Calu3 (cell line): Measurements from ENCODE around the gene TGFBR3. TPM values are rescaled to one million over a fixed set of nuclear protein-coding genes. Genes with fewer than 3 reads are reported as not detected.

Experiments
- BruUV-seq: library from RNA; stranded (reverse); fragments of 400-500 nt; replicated peaks from 2 replicates; lab custom pipeline; 2021; lab: Mats Ljungman, UMichigan
- CTCF ChIA-PET: fragments of 300-600 bp; sonication (Branson Sonifier 250); formaldehyde crosslinking; loops from one replicate; lab custom pipeline; 2022; ENCODE audit warnings: antibody characterized with exemption; lab: Charles Lee
- DNase-seq: peaks from one replicate; pipeline ENCODE4 v3.0.0; 2022
- H3K27ac Mint-ChIP-seq: one replicate; pipeline ENCODE4 v1.8.0; 2022; ENCODE audit warnings: mixed read lengths; ENCODE audit not compliant: unreplicated experiment
- H3K27me3 Mint-ChIP-seq: one replicate; pipeline ENCODE4 v1.8.0; 2022; ENCODE audit warnings: mixed read lengths; ENCODE audit not compliant: unreplicated experiment
- H3K36me3 Mint-ChIP-seq: one replicate; pipeline ENCODE4 v1.8.0; 2022; ENCODE audit warnings: mild to moderate bottlenecking, moderate library complexity, mixed read lengths; ENCODE audit not compliant: insufficient read depth, unreplicated experiment
- H3K4me1 Mint-ChIP-seq: one replicate; pipeline ENCODE4 v1.8.0; 2022; ENCODE audit warnings: mild to moderate bottlenecking, low read depth, mixed read lengths; ENCODE audit not compliant: unreplicated experiment
- H3K4me3 Mint-ChIP-seq: one replicate; pipeline ENCODE4 v1.8.0; 2022; ENCODE audit warnings: mild to moderate bottlenecking, low read depth, moderate library complexity, mixed read lengths; ENCODE audit not compliant: unreplicated experiment
- H3K9me3 Mint-ChIP-seq: one replicate; pipeline ENCODE4 v1.8.0; 2022; ENCODE audit warnings: low read depth, mixed read lengths; ENCODE audit not compliant: unreplicated experiment
- CTCF ChIP-seq: fragments of 200-600 bp; IDR thresholded peaks from one replicate; pipeline ENCODE4 v1.8.0; 2022; ENCODE audit warnings: antibody characterized with exemption; ENCODE audit not compliant: unreplicated experiment
- intact Hi-C: fragments of 100-400 bp; cut with micrococcal nuclease; formaldehyde crosslinking; loops from one replicate; pipeline ENCODE4 v1.10.0; 2022; ENCODE audit not compliant: unreplicated experiment
- total RNA-seq: library from RNA; stranded (reverse); gene quantifications from 2 replicates; pipeline ENCODE4 v1.2.3, GENCODE V29; 2022

The TGFBR3 gene
- total RNA-seq, 1 experiment from 2014 or later, result 10.8 TPM

DNA sequence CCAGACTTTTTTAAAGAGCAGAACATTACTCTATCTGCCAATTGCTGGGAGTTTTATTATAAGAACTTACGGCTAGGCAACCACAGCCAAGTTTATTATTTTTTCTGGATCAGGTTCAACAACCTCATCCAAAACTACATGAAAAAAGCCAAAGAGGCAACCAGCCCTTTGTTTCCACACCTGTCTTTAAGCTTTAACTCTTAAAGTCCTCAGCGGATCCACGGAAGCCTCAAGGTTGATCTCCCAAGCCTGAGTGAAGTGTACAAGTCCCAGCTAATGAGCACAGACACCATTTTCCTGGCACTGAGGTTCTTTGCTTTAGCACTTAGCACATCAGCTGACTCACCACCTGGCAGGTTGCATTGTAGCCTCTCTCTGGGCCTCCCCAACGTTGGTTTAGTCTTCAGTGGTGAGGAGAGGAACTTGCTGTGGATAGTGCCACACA, 143.1 kb downstream of the TGFBR3 start:
- Mint-ChIP-seq H3K9me3 (peaks cover 13% of the 10 kb centered on the region), H3K4me1 (peaks cover 12% of the 10 kb centered on the region), H3K27me3 (no peaks in the 10 kb centered on the region), H3K4me3 (no peak overlapping the region), H3K36me3 (no peaks in the 10 kb centered on the region), H3K27ac (no peak overlapping the region)
- CTCF ChIA-PET, result no interaction called here
- TF ChIP-seq CTCF, result no peak
- no peak for DNase-seq
- intact Hi-C loops, result no loop called here
- no TSS peak for BruUV-seq

GRCh38 chr1:91741906-91742305, 144.0 kb downstream of the TGFBR3 start:
- Mint-ChIP-seq H3K9me3 (peaks cover 13% of the 10 kb centered on the region), H3K4me3 (no peak overlapping the region), H3K27ac (no peak overlapping the region), H3K4me1 (peaks cover 20% of the 10 kb centered on the region), H3K27me3 (no peaks in the 10 kb centered on the region), H3K36me3 (no peaks in the 10 kb centered on the region)
- intact Hi-C loops, result no loop called here
- CTCF ChIA-PET, result no interaction called here
- no peak for DNase-seq
- no peak for TF ChIP-seq CTCF
- no TSS peak for BruUV-seq

- CTCF ChIA-PET, result no interaction called here
- H3K27me3 Mint-ChIP-seq, result no peaks in the 10 kb centered on the region
- no peak overlapping the region for H3K4me3 Mint-ChIP-seq
- TF ChIP-seq CTCF, result no peak
- no peak for DNase-seq
- intact Hi-C loops, result no loop called here
- H3K4me1 Mint-ChIP-seq, result peaks cover 27% of the 10 kb centered on the region
- no peaks in the 10 kb centered on the region for H3K36me3 Mint-ChIP-seq
- no TSS peak for BruUV-seq
- H3K27ac Mint-ChIP-seq, result no peak overlapping the region
- H3K9me3 Mint-ChIP-seq, result peaks cover 10% of the 10 kb centered on the region
These were observed 144.7 kb downstream of the TGFBR3 start for GRCh38 chr1:91741301-91741700.

DNA sequence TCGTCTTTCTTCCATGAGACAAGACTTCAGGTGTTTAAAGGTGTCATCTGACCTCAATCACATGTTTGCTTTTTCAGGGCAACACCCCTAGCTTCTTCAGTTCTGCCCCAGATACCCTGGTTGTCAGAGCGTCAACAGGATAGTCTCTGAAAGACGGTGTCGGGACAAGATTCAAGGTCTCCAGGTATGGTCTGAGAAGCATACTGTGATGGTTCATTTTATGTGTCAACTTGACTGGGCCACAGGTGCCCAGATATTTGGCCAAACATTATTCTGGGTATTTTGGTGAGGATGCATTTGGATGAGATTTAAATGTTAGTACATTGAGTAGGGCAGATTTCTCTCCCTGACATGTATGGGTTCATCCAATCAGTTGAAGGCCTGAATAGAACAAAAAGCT, 148.3 kb downstream of the TGFBR3 start:
- intact Hi-C loops, result loop anchor here (10.0 kb wide), 2 partner anchors 147 to 223 kb away; partner anchors contain the start of gene TGFBR3
- no peak for TF ChIP-seq CTCF
- Mint-ChIP-seq H3K9me3 (peaks cover 7% of the 10 kb centered on the region), H3K27me3 (no peaks in the 10 kb centered on the region), H3K36me3 (peaks cover under 1% of the 10 kb centered on the region), H3K4me1 (peaks cover 45% of the 10 kb centered on the region), H3K4me3 (no peak overlapping the region), H3K27ac (no peak overlapping the region)
- no peak for DNase-seq
- CTCF ChIA-PET, result interaction anchor here (0.6 to 1.0 kb wide), 2 partner anchors 134 to 555 kb away, joined by 3 to 5 read pairs; no protein-coding TSS in a partner anchor
- BruUV-seq, result no TSS peak
